HEK293T (cell line): Measurements from ENCODE around the gene SYCE1.
"Not testable (repeated sequence)": the region's sequence is repeated elsewhere in the genome, so short reads cannot be mapped to it uniquely, and the experiment has no call there.

Experiments used
- ARNT ChIP-seq: fragments of 450-650 bp; IDR thresholded peaks from 2 replicates; pipeline ENCODE4 v1.6.1; 2017; ENCODE audit warnings: mild to moderate bottlenecking
- HDGF ChIP-seq: fragments of 450-650 bp; IDR thresholded peaks from 2 replicates; pipeline ENCODE4 v1.6.1; 2017; ENCODE audit warnings: antibody characterized with exemption, borderline replicate concordance
- LEF1 ChIP-seq: fragments of 450-650 bp; IDR thresholded peaks from 2 replicates; pipeline ENCODE4 v1.6.1; 2017; ENCODE audit warnings: mild to moderate bottlenecking, borderline replicate concordance
- SP1 ChIP-seq: fragments of 450-650 bp; IDR thresholded peaks from 2 replicates; pipeline ENCODE4 v1.6.1; 2017
- SUZ12 ChIP-seq: fragments of 450-650 bp; IDR thresholded peaks from 2 replicates; pipeline ENCODE4 v1.6.1; 2016; ENCODE audit warnings: mild to moderate bottlenecking
- TARDBP ChIP-seq: fragments of 450-650 bp; IDR thresholded peaks from 2 replicates; pipeline ENCODE4 v1.6.1; 2016
- ZNF384 ChIP-seq: fragments of 450-650 bp; IDR thresholded peaks from 2 replicates; pipeline ENCODE4 v1.6.1; 2016
- TF ChIP-seq, protein P1 (sequence below): fragments of 450-650 bp; IDR thresholded peaks from 2 replicates; pipeline ENCODE4 v1.6.1; 2016

- TF ChIP-seq SP1, HDGF, ARNT, ZNF384, TARDBP, LEF1, SUZ12: not testable (repeated sequence)
- TF ChIP-seq, protein P1, sequence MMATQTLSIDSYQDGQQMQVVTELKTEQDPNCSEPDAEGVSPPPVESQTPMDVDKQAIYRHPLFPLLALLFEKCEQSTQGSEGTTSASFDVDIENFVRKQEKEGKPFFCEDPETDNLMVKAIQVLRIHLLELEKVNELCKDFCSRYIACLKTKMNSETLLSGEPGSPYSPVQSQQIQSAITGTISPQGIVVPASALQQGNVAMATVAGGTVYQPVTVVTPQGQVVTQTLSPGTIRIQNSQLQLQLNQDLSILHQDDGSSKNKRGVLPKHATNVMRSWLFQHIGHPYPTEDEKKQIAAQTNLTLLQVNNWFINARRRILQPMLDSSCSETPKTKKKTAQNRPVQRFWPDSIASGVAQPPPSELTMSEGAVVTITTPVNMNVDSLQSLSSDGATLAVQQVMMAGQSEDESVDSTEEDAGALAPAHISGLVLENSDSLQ: not testable (repeated sequence)
Measured at GRCh38 chr10:133573460-133573859, 8.1 kb upstream of the SYCE1 start.
